ENCODE results near the gene MX1. TPM values are rescaled to one million over a fixed set of nuclear protein-coding genes. Genes with fewer than 3 reads are reported as not detected.

The MX1 gene
- total RNA-seq, 2 experiments from 2014 or later, result 138 to 145 TPM

GRCh38 chr21:41508415-41509144 is 82.5 kb downstream of the MX1 start:
- intact Hi-C loops (cut with micrococcal nuclease), result no loop called here
- Mint-ChIP-seq H3K27ac (no peak overlapping the region), H3K4me3 (no peak overlapping the region), H3K27me3 (ENCODE audit: low read depth) (peaks cover 37% of the 10 kb centered on the region), H3K4me1 (ENCODE audit: low read depth) (peaks cover 2% of the 10 kb centered on the region), H3K36me3 (ENCODE audit: low read depth) (no peaks in the 10 kb centered on the region), H3K9me3 (no peaks in the 10 kb centered on the region)
- CTCF ChIA-PET, result no interaction called here
- DNase-seq, result no peak

Other genes with a start within 250 kb of the MX1 start
- gene FAM3B, start 109.4 kb upstream of the MX1 start, total RNA-seq, result not detected
- gene MX2, start 64.2 kb upstream of the MX1 start, total RNA-seq, result 10 to 100 TPM; 32.5 to 33.4 TPM
- gene TMPRSS2, start 81.9 kb downstream of the MX1 start, total RNA-seq, result not detected